ENCODE results near the gene INTS14.

INTS14 gene

DNA sequence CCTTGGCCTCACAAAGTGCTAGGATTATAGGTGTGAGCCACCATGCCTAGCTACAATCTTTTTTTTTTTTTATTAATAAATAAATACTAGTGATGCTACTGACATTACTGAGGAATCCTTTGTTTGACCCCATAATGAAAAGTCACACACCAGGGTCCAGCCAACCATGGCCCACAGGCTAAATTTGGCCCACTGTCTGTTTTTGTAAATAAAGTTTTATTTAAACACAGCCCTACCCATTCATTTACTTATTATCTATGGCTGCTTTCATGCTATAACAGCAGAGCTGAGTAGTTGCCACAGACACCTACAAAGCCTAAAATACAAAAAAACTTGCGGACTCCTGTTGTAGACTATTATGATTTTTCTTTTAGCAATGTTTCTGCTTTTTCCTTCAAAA lies 7.4 kb downstream of the INTS14 start:
- no peak for DNase-seq (ENCODE audit: insufficient read length)
- FAIRE-seq = no peak
- TF ChIP-seq POLR2AphosphoS5 (IDR thresholded peaks at IDR 0.05; ENCODE audit: low read depth, low read length) (no peak), POLR2A (IDR thresholded peaks at IDR 0.05; ENCODE audit: low read depth, low read length) (no peak), TAF1 (IDR thresholded peaks at IDR 0.05; ENCODE audit: borderline replicate concordance, low read depth, low read length) (no peak)

- TF ChIP-seq POLR2AphosphoS5 (IDR thresholded peaks at IDR 0.05; ENCODE audit: low read depth, low read length) = no peak
- no peak for TF ChIP-seq POLR2A (IDR thresholded peaks at IDR 0.05; ENCODE audit: low read depth, low read length)
- TF ChIP-seq TAF1 (IDR thresholded peaks at IDR 0.05; ENCODE audit: borderline replicate concordance, low read depth, low read length) = no peak
- FAIRE-seq (no peak), DNase-seq (ENCODE audit: insufficient read length) (no peak)
These were observed 7.8 kb downstream of the INTS14 start for GRCh38 chr15:65603134-65603533.

DNA sequence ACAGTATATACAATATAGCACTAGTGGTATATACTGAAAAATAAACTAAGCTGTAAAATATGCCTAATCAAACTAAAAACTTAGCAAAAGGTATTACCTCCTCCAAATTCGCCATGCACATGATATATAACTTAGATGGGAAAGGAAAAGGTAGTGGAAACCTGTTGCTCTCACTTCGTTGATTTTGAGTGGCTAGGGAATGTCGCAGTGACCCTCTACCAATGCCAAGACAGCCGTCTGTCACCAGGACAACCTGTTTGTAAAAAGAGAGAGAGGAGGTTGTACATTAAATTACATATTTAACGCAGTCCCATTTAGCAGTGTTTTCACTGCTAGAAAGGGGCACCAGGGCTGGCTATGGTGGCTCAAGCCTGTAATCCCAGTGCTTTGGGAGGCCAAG lies 11.3 kb downstream of the INTS14 start:
- FAIRE-seq (no peak), DNase-seq (ENCODE audit: insufficient read length) (no peak)
- TF ChIP-seq TAF1 (IDR thresholded peaks at IDR 0.05; ENCODE audit: borderline replicate concordance, low read depth, low read length) (no peak), POLR2A (IDR thresholded peaks at IDR 0.05; ENCODE audit: low read depth, low read length) (no peak), POLR2AphosphoS5 (IDR thresholded peaks at IDR 0.05; ENCODE audit: low read depth, low read length) (no peak)

- no peak for DNase-seq (ENCODE audit: insufficient read length)
- no peak for TF ChIP-seq POLR2A (IDR thresholded peaks at IDR 0.05; ENCODE audit: low read depth, low read length)
- no peak for TF ChIP-seq POLR2AphosphoS5 (IDR thresholded peaks at IDR 0.05; ENCODE audit: low read depth, low read length)
- TF ChIP-seq TAF1 (IDR thresholded peaks at IDR 0.05; ENCODE audit: borderline replicate concordance, low read depth, low read length) = no peak
- FAIRE-seq = no peak
These were observed 12.5 kb downstream of the INTS14 start for GRCh38 chr15:65598468-65598867.

DNA sequence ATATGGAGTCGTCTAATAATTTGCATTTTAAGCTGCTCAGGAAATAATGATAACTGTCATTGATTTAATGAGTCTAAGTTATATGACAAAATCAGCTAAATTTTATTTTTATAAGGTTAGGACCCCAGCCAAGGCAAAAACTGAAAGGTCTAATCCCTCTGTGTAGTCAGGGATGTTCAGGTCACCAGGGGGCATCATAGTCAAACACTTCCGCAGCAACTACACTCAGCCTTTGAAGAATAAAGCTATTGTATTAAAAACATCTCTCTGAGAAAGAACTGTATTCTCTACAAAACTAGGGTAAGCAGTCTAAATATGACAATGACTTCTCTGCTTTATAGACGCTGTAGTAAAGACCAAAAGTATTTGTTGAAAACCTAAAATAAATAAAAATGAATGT lies 15.0 kb downstream of the INTS14 start:
- FAIRE-seq = no peak
- TF ChIP-seq TAF1 (IDR thresholded peaks at IDR 0.05; ENCODE audit: borderline replicate concordance, low read depth, low read length) = no peak
- no peak for TF ChIP-seq POLR2A (IDR thresholded peaks at IDR 0.05; ENCODE audit: low read depth, low read length)
- no peak for TF ChIP-seq POLR2AphosphoS5 (IDR thresholded peaks at IDR 0.05; ENCODE audit: low read depth, low read length)
- no peak for DNase-seq (ENCODE audit: insufficient read length)

GRCh38 chr15:65587094-65587493 lies 23.8 kb downstream of the INTS14 start:
- DNase-seq (ENCODE audit: insufficient read length) (no peak), FAIRE-seq (no peak)
- TF ChIP-seq POLR2AphosphoS5 (IDR thresholded peaks at IDR 0.05; ENCODE audit: low read depth, low read length) (no peak), TAF1 (IDR thresholded peaks at IDR 0.05; ENCODE audit: borderline replicate concordance, low read depth, low read length) (no peak), POLR2A (IDR thresholded peaks at IDR 0.05; ENCODE audit: low read depth, low read length) (no peak)

DNA sequence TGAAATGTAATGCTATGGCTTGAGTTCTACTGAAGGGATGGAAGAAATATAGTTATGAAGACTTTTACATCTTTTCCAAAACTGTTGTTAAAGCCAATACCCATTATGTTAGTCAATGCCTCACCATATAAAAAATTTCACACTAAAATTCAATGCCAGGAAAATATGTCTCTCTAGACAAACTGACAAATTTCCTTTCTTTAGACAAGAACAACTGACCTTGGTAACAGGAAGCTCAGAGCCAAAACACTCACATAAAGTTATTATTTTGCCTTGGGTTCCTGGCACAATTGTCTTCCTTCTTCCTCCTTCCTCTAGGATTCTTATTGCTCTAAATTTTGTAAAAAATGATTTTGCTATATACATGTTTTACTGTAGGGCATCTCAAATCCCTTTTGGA lies 26.7 kb downstream of the INTS14 start:
- no peak for FAIRE-seq
- TF ChIP-seq POLR2AphosphoS5 (IDR thresholded peaks at IDR 0.05; ENCODE audit: low read depth, low read length) (no peak), TAF1 (IDR thresholded peaks at IDR 0.05; ENCODE audit: borderline replicate concordance, low read depth, low read length) (no peak), POLR2A (IDR thresholded peaks at IDR 0.05; ENCODE audit: low read depth, low read length) (no peak)
- no peak for DNase-seq (ENCODE audit: insufficient read length)

DNA sequence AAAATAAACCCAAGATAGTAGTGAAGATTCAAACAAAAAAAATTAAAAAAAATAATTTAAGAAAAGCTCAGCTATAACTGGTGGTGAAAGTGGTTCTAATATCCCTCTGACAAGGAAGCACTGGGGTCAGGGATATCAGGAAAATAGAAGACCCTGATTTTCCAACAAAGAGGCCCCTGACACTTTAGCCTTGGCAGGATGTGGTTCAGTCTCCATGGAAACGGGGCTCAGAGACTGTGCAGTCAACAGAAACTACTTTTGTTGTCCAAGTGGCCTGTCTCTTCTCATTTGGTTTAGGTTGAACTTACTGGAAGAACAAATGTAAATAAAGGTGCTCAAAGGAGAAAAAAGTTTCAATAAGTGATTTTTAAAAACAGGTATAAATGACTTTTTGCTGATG lies 27.2 kb downstream of the INTS14 start:
- TF ChIP-seq POLR2AphosphoS5 (IDR thresholded peaks at IDR 0.05; ENCODE audit: low read depth, low read length) = no peak
- no peak for TF ChIP-seq POLR2A (IDR thresholded peaks at IDR 0.05; ENCODE audit: low read depth, low read length)
- TF ChIP-seq TAF1 (IDR thresholded peaks at IDR 0.05; ENCODE audit: borderline replicate concordance, low read depth, low read length) = no peak
- DNase-seq (ENCODE audit: insufficient read length) (peak; percentile 27), FAIRE-seq (no peak)

GRCh38 chr15:65580287-65580686 lies 30.6 kb downstream of the INTS14 start:
- DNase-seq (ENCODE audit: insufficient read length) = no peak
- TF ChIP-seq POLR2AphosphoS5 (IDR thresholded peaks at IDR 0.05; ENCODE audit: low read depth, low read length) (no peak), TAF1 (IDR thresholded peaks at IDR 0.05; ENCODE audit: borderline replicate concordance, low read depth, low read length) (no peak), POLR2A (IDR thresholded peaks at IDR 0.05; ENCODE audit: low read depth, low read length) (no peak)
- no peak for FAIRE-seq

- FAIRE-seq (no peak), DNase-seq (ENCODE audit: insufficient read length) (no peak)
- no peak for TF ChIP-seq TAF1 (IDR thresholded peaks at IDR 0.05; ENCODE audit: borderline replicate concordance, low read depth, low read length)
- no peak for TF ChIP-seq POLR2A (IDR thresholded peaks at IDR 0.05; ENCODE audit: low read depth, low read length)
- TF ChIP-seq POLR2AphosphoS5 (IDR thresholded peaks at IDR 0.05; ENCODE audit: low read depth, low read length) = no peak
These were observed 31.2 kb downstream of the INTS14 start for GRCh38 chr15:65579762-65580161.

- no peak for DNase-seq (ENCODE audit: insufficient read length)
- no peak for TF ChIP-seq TAF1 (IDR thresholded peaks at IDR 0.05; ENCODE audit: borderline replicate concordance, low read depth, low read length)
- no peak for TF ChIP-seq POLR2AphosphoS5 (IDR thresholded peaks at IDR 0.05; ENCODE audit: low read depth, low read length)
- TF ChIP-seq POLR2A (IDR thresholded peaks at IDR 0.05; ENCODE audit: low read depth, low read length) = no peak
- FAIRE-seq = no peak
These were observed 31.8 kb downstream of the INTS14 start for GRCh38 chr15:65578904-65579728.
